ENCODE results near the gene CGB8.
"Not testable (repeated sequence)": the region's sequence is repeated elsewhere in the genome, so short reads cannot be mapped to it uniquely, and the experiment has no call there.

- not testable (repeated sequence) for TF ChIP-seq NRF1 (IDR thresholded peaks at IDR 0.05; ENCODE audit: low read depth, low read length); SUZ12 (IDR thresholded peaks at IDR 0.05; ENCODE audit: low read length); POLR2A (IDR thresholded peaks at IDR 0.05; ENCODE audit: control extremely low read depth in 1 of 2, low read depth in 2 of 2, low read length in 2 of 2); EZH2 (IDR thresholded peaks at IDR 0.05; ENCODE audit: low read depth, low read length, severe bottlenecking); CTCF (IDR thresholded peaks at IDR 0.05; ENCODE audit: control extremely low read depth in 1 of 3, insufficient read depth in 1 of 3, low read depth in 1 of 3, low read length in 3 of 3); EP300 (IDR thresholded peaks at IDR 0.05; ENCODE audit: borderline replicate concordance in 1 of 2, low read depth in 2 of 2, low read length in 2 of 2); ATF3 (IDR thresholded peaks at IDR 0.05; ENCODE audit: insufficient read depth, low read depth, low read length)
These were observed 18.6 kb downstream of the CGB8 start for GRCh38 chr19:49030323-49030722.

All from H1 (cell line).